K562 (cell line): ENCODE measurements around the gene UGT2B28.

Experiments
- ATF3 ChIP-seq, 2 experiments: fragments of 450-650 bp in 1 of 2; sonication (generic) in 1 of 2; formaldehyde crosslinking in 1 of 2; IDR thresholded peaks in 1 of 2; conservative IDR thresholded peaks in 1 of 2; 2 replicates each; pipeline versions ENCODE4 v1.6.1 to v1.8.1; 2016 to 2023; ENCODE audit warnings: mild to moderate bottlenecking in 2 of 2, moderate library complexity in 2 of 2, inconsistent platforms in 1 of 2, missing genetic modification reagents in 1 of 2
- CREB1 ChIP-seq, 2 experiments: sonication (generic) in 1 of 2; formaldehyde crosslinking in 1 of 2; IDR thresholded peaks; 2 replicates each; pipeline versions ENCODE4 v1.6.1 to v1.8.0; 2012 to 2022; ENCODE audit warnings: inconsistent platforms in 1 of 2, mild to moderate bottlenecking in 1 of 2, missing genetic modification reagents in 1 of 2, moderate library complexity in 1 of 2
- CTCF ChIP-seq, 3 experiments: IDR thresholded peaks in 2 of 3; conservative IDR thresholded peaks in 1 of 3; 2 replicates each; pipeline ENCODE4 v1.5.1; 2011 to 2012; ENCODE audit warnings: low read length in 3 of 3, mild to moderate bottlenecking in 3 of 3, control low read depth in 2 of 3, improper control_type of control experiment in 1 of 3, inconsistent platforms in 1 of 3, low read depth in 1 of 3, mixed read lengths in 1 of 3, moderate library complexity in 1 of 3; ENCODE audit not compliant: insufficient read depth in 2 of 3
- EZH2 ChIP-seq: IDR thresholded peaks from 2 replicates; pipeline ENCODE4 v1.6.1; 2012; ENCODE audit warnings: low read depth, mild to moderate bottlenecking, inconsistent platforms, low read length, borderline replicate concordance
- GTF3C2 ChIP-seq: IDR thresholded peaks from 3 replicates; pipeline ENCODE4 v1.6.1; 2011; ENCODE audit warnings: borderline replicate concordance, mild to moderate bottlenecking, moderate library complexity; ENCODE audit not compliant: insufficient read length; ENCODE audit errors: extremely low read depth
- KDM1A ChIP-seq, 2 experiments: fragments of 450-650 bp; IDR thresholded peaks; 2 replicates each; pipeline ENCODE4 v1.6.1; 2016; ENCODE audit warnings: mild to moderate bottlenecking in 2 of 2
- MAFK ChIP-seq: IDR thresholded peaks from 2 replicates; pipeline ENCODE4 v1.6.1; 2011; ENCODE audit warnings: low read length, improper control_type of control experiment
- RFX5 ChIP-seq: IDR thresholded peaks from 2 replicates; pipeline ENCODE4 v1.6.1; 2011; ENCODE audit warnings: low read depth, mild to moderate bottlenecking, improper control_type of control experiment, low read length
- UBTF ChIP-seq, 2 experiments: IDR thresholded peaks; 2 replicates each; pipeline ENCODE4 v1.6.1; 2012; ENCODE audit warnings: improper control_type of control experiment in 2 of 2, low read depth in 2 of 2, low read length in 2 of 2, borderline replicate concordance in 1 of 2

GRCh38 chr4:69321153-69321729 lies 41.0 kb downstream of the UGT2B28 start:
- TF ChIP-seq KDM1A (IDR thresholded peaks at IDR 0.05) (no peak), CREB1 (IDR thresholded peaks at IDR 0.05) (no peak), CREB1 (CRISPR knock-in tag; IDR thresholded peaks at IDR 0.05) (no peak), CTCF (IDR thresholded peaks at IDR 0.05 in 2 of 3, conservative IDR thresholded peaks at IDR 0.05 in 1 of 3; ENCODE audit: insufficient read depth in 2 of 3, low read depth in 1 of 3, low read length in 3 of 3) (no peak), RFX5 (no peak), GTF3C2 (no peak), MAFK (no peak), EZH2 (no peak), ATF3 (IDR thresholded peaks at IDR 0.05) (no peak), ATF3 (CRISPR knock-in tag; conservative IDR thresholded peaks at IDR 0.05) (no peak), UBTF (IDR thresholded peaks at IDR 0.05; ENCODE audit: borderline replicate concordance in 1 of 2, low read depth in 2 of 2, low read length in 2 of 2) (no peak)
